Measurements from ENCODE around the gene AGRN.

GRCh38 chr1:1024771-1025699 lies 5.1 kb downstream of the AGRN start:
- TF ChIP-seq CTCF (conservative IDR thresholded peaks at IDR 0.05) (no peak), ZFX (IDR thresholded peaks at IDR 0.05) (no peak)
